Stimulated activated CD4-positive, alpha-beta T cell treated with anti-CD3 and anti-CD28 coated beads, TNF-alpha, amount 100 ng/mL, for 24 hours (primary cell): Measurements from ENCODE around the gene OTOR.

Source experiments
- DNase-seq, 3 experiments: peaks; one replicate each; pipeline ENCODE4 v3.0.0-alpha.2; 2020; ENCODE audit warnings: low read depth in 3 of 3

Gene OTOR, protein sequence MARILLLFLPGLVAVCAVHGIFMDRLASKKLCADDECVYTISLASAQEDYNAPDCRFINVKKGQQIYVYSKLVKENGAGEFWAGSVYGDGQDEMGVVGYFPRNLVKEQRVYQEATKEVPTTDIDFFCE

GRCh38 chr20:16748308-16748900 lies at the start of gene OTOR:
TSS of gene OTOR (plus strand) at chr20:16748358. CDS start at chr20:16748402, 44 bp downstream.
- DNase-seq: no peak

DNA sequence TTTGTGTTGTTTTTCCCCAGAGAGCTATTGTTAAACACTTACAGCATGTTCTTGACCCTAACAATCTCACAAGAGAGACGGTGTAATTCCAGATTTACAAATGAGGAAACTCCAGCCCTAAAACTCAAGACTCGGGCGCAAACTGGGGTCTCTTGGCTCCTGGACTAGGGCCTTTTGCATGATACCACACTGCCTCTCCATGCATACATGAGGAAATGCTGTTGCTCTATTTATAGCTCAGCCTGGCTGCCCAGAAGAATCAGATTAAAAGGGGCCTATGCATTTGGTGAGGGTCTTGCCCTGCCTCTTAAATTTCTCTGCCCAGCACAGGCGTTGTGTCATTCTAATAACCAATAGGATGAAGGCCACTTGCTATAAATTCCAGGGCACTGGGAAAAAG lies 48.9 kb upstream of the OTOR start:
- no peak for DNase-seq

GRCh38 chr20:16701296-16701695 lies 46.9 kb upstream of the OTOR start:
- DNase-seq: peak in 1 of 3 experiments; percentile 7

- no peak for DNase-seq
Measured at GRCh38 chr20:16703570-16703969, 44.6 kb upstream of the OTOR start.

DNA sequence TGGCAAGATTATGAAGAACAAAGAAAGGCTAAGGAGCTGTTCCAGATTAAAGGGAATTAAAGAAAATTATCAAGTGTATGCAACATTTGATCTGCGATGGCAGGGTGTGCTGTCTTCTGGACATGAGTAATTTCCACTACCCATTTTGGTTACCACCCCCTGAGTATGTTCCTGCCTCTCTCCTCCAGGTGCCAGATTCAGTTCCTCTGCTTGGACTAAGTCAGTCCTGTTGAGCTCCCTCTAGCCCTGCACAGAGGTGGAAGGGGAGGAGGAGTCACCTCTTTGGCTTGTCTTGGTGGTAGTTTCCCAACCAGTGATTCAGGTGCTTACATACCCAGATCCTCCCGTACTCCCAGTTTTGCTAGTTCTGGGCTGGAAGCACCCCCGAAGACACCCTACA lies 40.5 kb upstream of the OTOR start:
- no peak for DNase-seq

- DNase-seq: no peak
Measured at GRCh38 chr20:16708602-16709001, 39.6 kb upstream of the OTOR start.

DNA sequence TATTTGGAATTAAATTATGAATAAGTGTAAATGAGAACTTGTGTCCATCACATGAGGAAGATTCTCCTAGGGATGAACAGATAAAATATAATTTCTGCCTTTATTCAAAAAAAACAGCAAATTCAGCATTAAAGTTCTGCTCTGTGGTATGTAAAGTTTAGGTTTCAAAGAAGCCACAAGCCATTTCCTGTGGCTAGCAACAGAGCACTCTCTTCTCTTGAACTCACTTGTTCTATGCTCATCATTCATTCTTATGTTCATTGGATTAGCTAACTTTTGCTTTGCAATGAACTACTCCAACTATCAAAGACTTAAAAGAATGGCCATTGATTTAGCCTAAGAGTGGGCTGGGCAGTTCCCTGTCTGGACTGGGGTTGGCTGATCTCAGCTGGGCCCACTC lies 39.1 kb upstream of the OTOR start:
- no peak for DNase-seq

DNA sequence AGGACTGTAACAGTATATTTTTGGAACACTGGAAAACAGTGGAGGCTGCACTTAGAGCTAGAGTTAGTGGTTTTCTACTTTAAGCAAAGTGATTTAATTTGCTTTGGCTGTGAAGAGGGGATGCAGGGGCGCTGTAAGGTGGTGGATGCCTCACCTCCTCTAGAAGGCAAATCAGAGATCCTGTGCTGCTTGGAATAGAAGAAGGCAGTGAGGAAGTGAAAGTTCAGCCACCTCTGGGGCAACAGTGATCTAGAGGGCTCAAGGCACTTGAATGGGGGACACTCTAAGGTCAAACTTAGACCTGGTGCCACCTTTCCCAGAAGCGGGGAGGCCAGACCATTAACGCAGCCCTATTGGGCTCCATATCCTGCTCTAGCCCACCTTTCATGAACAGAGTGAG lies 37.4 kb upstream of the OTOR start:
- no peak for DNase-seq

GRCh38 chr20:16711661-16712258 lies 36.4 kb upstream of the OTOR start:
- DNase-seq: no peak

DNA sequence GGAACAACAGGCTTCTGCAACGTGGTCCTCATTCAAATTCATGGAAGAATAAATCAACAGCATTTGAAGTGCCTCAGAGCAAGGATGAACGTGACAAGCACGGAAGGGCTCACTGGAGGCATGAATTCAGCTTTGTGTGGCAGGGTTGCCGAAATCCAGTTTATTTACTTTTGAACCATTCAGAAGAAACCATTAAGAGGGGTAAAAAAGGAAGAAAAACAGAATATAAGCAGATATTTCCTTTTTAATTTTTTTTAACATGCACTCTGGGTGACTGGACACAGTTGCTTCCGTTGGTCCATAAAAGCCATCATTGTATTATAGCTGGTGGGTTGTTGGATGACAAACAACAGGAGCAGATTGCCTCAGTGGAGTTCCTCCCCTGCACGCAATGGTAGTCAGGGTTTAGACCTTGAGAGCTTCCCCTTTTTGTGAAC lies 35.6 kb upstream of the OTOR start:
- DNase-seq: no peak

- no peak for DNase-seq
Measured at GRCh38 chr20:16713066-16713465, 35.1 kb upstream of the OTOR start.

DNA sequence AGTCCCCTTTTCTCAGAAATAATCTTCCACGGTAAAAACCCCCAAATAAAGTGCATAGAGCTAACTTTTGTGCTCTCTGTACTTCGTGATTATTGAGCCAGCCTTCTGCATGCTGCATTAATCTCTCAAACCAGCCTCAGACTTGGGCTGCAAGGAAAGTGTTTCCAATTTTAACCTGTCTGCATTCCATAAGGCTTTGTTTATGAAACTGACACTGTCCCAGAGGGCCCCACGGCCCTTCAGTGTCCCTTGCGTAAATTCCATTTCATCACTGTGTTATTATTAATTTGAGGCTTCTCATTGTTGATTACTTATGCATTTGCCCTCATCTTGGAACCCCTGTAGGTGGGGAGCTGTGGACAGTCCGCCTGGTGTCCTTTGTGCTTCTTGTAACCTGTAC lies 33.9 kb upstream of the OTOR start:
- no peak for DNase-seq

DNA sequence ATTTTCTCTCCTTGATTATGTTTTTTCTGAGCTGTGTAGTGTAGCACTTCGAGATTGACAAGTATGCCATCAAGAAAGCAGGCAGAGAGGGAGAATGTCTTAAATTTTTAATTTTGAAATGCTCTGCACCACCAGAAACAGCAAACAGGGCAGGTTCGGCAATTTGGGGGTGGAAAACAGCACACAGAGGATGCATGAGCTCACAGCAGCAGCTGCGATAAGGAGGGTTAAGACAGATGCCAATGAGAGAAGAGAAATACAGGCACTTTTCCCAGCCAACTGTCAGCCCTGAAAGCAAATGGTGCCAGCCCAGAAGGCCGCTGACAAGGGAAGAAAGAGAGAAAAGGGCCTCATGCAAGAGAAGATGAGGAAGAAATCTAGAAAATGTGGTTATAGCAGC lies 33.4 kb upstream of the OTOR start:
- DNase-seq: no peak

GRCh38 chr20:16719421-16719820 lies 28.7 kb upstream of the OTOR start:
- DNase-seq: no peak

- no peak for DNase-seq
Measured at GRCh38 chr20:16729080-16729479, 19.1 kb upstream of the OTOR start.

- peak; percentile 79 to 89 (median 83) for DNase-seq
Measured at GRCh38 chr20:16729565-16730460, 18.3 kb upstream of the OTOR start, which contains the start of gene SNRPB2. TSS of gene SNRPB2 (plus strand) at chr20:16730026. CDS start at chr20:16731703, 1,677 bp downstream.

DNA sequence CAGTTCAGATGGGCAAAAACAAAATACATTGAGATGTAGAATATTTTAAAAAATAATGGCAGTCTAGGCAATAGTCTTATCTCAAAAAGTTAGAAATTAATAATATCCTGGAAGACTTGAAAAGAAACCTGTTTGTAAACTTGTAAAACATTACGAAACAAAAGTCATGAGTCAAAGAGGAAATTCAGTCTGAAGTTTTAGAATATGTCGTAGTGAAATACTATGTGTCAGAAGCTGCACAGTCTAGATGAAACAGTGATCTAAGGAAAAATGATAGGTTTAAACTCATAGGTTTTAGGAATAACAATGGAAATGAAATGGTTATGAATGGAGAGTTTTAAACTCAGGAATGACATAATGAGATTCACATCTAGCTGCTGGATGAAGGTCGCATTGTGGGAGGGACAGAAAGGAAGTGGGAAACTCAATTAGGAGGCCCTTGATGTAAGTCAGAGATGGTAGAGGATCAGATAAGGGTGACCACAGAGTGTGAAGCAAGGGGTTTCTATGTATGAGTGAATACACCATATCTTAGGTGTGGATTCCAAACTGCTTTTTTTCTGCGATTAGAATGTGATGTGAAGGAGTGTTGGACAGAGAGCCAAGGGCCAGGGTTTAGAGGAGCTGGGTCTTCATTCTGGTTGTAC lies 15.5 kb upstream of the OTOR start:
- no peak for DNase-seq

GRCh38 chr20:16740365-16741072 lies 7.6 kb upstream of the OTOR start:
- no peak for DNase-seq

DNA sequence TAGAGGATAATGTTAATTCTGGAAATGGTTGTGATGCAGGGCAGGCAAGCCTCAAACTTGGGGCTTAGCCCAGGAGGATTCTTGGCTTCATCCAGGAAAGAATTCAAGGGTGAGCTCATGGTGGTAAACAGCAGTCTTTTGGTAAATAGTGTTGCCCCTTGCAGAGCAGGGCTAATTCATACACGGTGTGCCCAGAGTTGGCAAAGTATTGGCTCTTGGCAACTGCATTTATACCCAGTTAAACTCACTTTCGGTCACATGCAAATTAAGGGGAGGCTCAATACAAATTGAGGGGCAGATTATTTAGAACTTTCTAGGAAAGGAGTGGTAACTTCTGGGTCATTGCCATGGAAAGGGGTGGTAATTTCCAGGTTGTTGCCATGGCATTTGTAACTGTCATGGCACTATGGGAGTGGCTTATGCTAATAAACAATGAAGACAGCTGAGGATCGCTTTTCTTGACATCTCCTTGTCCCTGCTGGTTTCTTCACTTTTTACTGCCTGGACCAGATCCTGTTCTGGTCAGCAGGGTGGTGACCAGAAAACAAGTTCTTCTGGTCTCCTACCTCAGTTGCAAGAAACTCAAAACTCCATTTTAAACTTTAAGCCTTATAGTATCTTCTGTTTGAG lies 3.9 kb upstream of the OTOR start:
- no peak for DNase-seq

DNA sequence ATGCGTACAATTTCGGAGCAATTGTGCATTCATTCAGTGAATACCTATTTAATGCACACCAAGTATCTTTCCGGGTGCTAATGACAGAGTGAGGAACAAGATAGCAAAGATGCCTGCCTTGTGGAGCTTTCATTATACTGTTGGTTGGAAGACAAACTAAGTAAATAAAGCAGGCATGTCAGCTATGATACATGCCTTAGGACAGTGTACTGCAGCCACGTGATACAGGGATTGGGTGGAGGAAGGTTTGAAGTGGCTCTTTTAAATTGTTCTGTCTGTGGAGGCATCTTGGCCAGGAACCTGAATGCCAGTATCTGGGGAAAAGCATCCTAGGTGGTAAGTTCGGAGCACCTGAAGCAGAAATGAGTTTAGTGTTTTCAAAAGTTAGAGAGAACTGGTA lies 3.0 kb upstream of the OTOR start:
- DNase-seq: no peak

- DNase-seq: no peak
Measured at GRCh38 chr20:16747291-16747811, 807 bp upstream of the OTOR start.
